HG03575 (cell line): Measurements from ENCODE around the gene PRR33.

ENCODE experiments used
- ATAC-seq: cut with Tn5 transposase; IDR thresholded peaks from one replicate; pipeline ENCODE4 v1.9.1; 2021; ENCODE audit not compliant: unreplicated experiment, insufficient number of reproducible peaks, low FRiP score; ENCODE audit errors: extremely low read depth

Gene PRR33

GRCh38 chr11:1844221-1845094, 47.2 kb downstream of the PRR33 start:
- ATAC-seq, result no peak

DNA sequence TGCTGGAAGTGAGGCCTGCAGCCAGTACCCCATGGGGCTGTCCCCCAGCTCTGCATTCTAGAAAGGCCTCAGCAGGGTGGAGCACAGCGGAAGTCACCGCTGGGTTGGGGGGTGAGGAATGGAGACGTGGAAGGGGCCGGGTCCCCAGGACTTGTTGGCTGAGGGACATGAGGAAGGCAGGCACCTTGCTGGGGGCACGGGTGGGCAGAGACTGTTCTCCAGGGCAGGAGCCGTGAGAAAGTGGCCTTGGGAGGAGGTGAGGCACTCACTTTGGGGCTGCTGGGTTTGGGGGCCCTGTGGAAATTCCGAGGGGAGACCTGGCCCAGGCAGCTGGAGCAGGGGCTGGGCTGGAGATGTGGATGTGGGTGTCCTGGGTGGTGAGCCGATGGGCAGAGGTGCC, 47.9 kb downstream of the PRR33 start:
- no peak for ATAC-seq

GRCh38 chr11:1843098-1843473, 48.6 kb downstream of the PRR33 start:
- no peak for ATAC-seq

DNA sequence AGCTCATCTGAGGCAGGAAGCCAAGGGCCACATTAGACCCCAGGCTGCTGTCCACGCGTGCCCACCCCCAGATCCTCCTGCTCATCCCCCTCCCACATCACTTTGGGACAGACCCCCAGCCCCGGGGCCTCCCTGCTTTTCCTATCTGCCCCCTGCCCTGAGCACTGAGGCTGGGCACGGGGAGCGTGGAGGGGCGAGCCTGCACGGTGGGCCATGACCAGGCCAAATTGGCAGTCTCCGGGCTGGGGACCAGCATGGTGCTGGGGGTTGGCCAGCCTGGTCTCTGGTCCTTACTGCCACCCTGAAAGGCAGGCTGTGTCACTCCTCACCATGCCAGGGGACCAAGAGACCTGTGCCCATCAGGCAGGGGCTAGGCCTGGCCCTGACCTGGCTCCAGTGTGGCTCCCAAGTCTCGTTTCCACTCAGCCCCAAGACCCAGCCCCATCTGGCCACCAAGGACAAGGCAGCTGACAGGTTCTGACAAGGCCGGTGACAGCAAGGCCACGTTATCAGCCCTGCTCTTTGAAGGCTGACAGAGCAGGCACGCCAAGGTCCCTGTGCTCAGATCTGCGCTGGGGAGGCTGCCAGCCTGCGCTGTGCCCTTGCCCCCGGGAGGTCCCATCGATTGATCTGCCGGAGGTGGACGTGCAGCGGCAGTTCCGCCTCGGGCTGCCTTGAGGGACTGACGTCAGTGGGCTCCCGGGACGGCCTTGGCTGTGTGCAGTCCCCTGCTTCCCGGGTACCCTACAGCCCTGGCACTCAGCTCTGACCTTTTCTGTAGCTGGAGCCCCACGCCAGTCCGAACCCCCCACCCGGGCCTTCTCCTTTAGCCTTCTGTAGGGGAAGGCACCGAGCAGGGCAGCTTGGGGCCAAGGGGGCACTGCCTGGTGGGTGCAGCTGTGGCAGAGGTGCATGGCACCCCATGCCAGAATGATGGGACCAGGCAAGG, 49.3 kb downstream of the PRR33 start:
- no peak for ATAC-seq

GRCh38 chr11:1841511-1842148, 50.1 kb downstream of the PRR33 start:
- ATAC-seq, result no peak

DNA sequence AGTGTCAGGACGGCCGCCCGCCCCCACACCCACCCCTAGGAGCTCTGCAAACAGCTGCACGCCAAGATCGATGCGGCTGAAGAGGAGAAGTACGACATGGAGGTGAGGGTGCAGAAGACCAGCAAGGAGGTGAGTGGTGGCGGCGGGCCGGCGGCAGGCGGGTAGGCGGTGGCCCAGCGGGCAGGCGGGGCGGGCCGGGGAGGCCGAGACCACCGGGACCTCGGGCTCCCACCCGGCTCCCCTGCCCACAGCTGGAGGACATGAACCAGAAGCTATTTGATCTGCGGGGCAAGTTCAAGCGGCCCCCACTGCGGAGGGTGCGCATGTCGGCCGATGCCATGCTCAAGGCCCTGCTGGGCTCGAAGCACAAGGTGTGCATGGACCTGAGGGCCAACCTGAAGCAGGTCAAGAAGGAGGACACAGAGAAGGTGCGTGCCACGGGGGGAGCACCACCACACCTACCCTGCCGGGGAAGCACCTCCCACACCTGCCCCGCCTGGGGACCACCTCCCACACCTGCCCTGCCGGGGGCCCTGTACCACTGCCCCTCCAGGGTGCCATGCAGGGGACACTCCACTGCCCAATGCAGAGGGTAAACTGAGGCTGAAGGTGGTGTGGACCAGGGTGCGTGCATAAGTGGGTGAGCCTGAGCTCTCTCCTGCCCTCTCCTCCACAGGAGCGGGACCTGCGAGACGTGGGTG, 50.8 kb downstream of the PRR33 start:
- ATAC-seq, result no peak

DNA sequence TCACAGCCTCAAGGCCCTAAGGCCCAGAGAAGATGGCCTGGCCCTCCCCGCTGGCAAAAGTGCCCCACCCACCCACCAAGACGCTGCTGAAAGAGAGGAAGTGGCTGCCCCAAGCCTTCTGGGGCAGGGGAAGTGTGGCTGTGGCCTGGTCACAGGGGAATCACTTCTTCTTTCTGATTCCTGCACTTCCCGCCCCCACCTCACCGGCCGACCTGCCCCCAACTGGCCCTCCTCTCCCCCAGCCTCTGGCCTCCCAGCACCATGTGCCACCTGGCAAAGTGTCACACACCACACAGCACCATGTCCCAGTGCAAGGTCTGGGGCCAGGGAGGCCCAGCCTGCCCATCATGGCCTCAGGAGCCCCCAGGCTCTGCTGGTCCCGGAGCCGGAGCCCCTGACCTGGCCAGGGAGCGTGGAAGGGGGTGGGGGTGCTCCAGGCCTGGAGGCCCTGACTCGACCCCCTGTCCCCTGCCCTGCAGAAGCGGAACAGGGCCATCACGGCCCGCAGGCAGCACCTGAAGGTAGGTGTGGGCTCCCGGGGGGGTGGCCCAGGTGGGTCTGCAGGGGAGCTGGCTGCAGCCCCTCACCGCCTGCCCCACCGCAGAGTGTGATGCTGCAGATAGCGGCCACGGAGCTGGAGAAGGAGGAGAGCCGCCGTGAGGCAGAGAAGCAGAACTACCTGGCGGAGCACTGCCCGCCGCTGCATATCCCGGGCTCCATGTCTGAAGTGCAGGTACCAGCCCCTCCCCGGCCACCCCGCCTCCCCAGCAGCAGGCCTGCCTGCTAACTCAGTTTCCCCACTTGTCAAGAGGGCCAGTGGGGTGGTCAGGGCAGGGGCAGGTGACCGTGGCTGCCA, 51.5 kb downstream of the PRR33 start:
- ATAC-seq, result no peak

DNA sequence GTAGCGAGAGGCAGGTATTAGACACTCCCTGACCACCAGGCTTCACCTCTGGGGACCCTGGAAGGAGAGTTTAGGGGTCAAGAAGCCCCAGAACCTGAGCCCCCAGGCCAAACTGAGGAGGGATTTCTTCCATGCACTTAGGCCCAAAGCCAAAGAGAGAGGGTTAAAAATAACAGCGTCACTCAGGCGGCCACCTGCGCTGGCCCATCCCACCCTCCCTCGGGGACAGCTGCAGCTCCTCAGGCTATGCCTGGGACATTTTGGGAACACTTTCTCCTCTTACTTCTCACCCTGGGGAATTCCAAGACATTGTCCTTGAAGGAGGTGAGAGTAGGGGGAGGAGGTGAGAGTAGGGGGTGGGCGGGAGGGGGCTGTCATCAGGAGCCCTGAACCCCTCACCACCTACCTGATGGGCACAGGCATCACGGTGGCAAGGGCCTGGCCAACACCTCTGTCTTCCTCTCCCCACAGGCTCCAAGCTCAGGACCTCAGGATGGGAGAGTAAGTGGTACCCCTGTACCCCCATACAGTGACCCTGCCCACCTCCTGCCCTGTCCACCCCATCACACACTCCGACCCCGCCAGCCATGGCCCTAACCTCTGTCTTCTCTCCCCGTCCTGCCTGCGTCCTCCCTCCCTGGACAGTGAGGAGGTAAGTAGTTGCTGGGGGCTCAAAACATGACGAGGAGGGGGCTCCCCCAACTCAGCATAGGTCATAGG, 52.3 kb downstream of the PRR33 start:
- no peak for ATAC-seq

DNA sequence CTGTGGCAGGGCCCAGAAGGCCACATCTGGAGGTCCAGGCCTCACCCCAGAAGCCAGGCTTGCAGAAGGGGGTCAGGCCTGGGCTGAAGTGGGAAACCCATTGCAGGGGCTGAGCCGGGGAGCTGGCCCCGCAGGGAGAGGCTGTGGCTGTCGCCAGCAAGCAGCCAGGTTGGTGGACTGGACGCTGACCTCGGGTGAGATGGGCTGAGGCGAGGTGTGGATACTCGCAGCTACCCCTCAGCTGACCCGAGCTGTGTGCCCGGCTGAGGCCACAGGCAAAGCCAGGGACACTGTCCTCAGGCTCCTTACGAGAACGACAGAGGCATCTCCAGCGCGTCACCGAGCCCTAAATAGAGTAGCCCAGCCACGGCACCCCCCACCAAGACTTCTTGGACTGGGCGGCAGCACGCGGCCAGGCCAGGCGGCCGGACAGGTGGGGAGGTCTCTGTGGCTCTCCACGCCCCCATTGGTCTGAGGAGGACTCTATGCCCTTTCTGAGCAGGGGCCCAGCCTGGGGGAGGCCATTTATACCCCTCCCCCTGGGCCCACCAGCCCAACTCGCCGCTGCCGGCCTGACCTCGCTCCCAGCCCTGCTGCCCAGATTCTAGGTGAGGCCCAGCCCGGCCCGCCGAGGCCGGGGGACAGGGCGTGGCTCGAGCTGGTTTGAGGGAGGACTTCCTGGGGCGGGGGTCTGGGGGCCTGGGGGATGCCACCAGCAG, 53.1 kb downstream of the PRR33 start, which contains the start of gene TNNI2:
TNNI2 (plus strand) TSS at position 556 of the 719 bp plus-strand sequence. CDS start 716 bp downstream, outside the sequence.
- ATAC-seq, result no peak
